WTC11 (cell line): ENCODE results near the gene RNF133. TPM values are rescaled to one million over a fixed set of nuclear protein-coding genes. Genes with fewer than 3 reads are reported as not detected.

Experiments
- ATAC-seq: fragments of 200-7000 bp; cut with Tn5 transposase; 2 replicates; pipeline ENCODE4 v1.10.0; 2021; ENCODE audit warnings: mild to moderate bottlenecking, moderate library complexity
- CTCF ChIA-PET: fragments of 300-600 bp; sonication (Branson Sonifier 250); formaldehyde crosslinking; loops from one replicate; lab custom pipeline; 2021; ENCODE audit warnings: antibody characterized with exemption; lab: Charles Lee
- POLR2A ChIA-PET: fragments of 350-600 bp; sonication (Branson Sonifier 250); formaldehyde crosslinking; loops from one replicate; lab custom pipeline; 2021; ENCODE audit warnings: antibody characterized with exemption; lab: Charles Lee
- DNase-seq: peaks from one replicate; pipeline ENCODE4 v3.0.0; 2021; ENCODE audit warnings: low spot score
- H3K27ac Mint-ChIP-seq: 2 replicates; pipeline ENCODE4 v1.8.0; 2021; ENCODE audit warnings: mixed read lengths
- H3K27me3 Mint-ChIP-seq: 2 replicates; pipeline ENCODE4 v1.8.0; 2021; ENCODE audit warnings: low read depth, mild to moderate bottlenecking, moderate library complexity, mixed read lengths
- H3K36me3 Mint-ChIP-seq: 2 replicates; pipeline ENCODE4 v1.8.0; 2021; ENCODE audit warnings: mixed read lengths
- H3K4me1 Mint-ChIP-seq: 2 replicates; pipeline ENCODE4 v1.8.0; 2022; ENCODE audit warnings: mixed read lengths
- H3K4me3 Mint-ChIP-seq: 2 replicates; pipeline ENCODE4 v1.8.0; 2021; ENCODE audit warnings: mild to moderate bottlenecking, moderate library complexity, mixed read lengths
- H3K9me3 Mint-ChIP-seq: 2 replicates; pipeline ENCODE4 v1.8.0; 2021; ENCODE audit warnings: mixed read lengths
- ARID4B ChIP-seq: sonication (generic); formaldehyde crosslinking; IDR thresholded peaks from 2 replicates; pipeline ENCODE4 v1.8.0; 2023; ENCODE audit warnings: missing genetic modification reagents, mild to moderate bottlenecking, borderline replicate concordance
- CBFB ChIP-seq: sonication (generic); formaldehyde crosslinking; IDR thresholded peaks from 2 replicates; pipeline ENCODE4 v1.8.1; 2022; ENCODE audit warnings: mild to moderate bottlenecking, low read depth, missing genetic modification reagents
- CDX4 ChIP-seq: fragments of 250-450 bp; sonication (Bioruptor Pico); IDR thresholded peaks from 2 replicates; pipeline ENCODE4 v1.9.0; 2021; ENCODE audit warnings: moderate library complexity, mild to moderate bottlenecking, inconsistent platforms, borderline replicate concordance
- ESRRA ChIP-seq: sonication (generic); formaldehyde crosslinking; IDR thresholded peaks from 2 replicates; pipeline ENCODE4 v1.8.1; 2022; ENCODE audit warnings: mild to moderate bottlenecking, missing genetic modification reagents, borderline replicate concordance
- ETV6 ChIP-seq: sonication (generic); formaldehyde crosslinking; IDR thresholded peaks from 2 replicates; pipeline ENCODE4 v1.8.1; 2022; ENCODE audit warnings: mild to moderate bottlenecking, missing genetic modification reagents
- FOXJ3 ChIP-seq: sonication (generic); formaldehyde crosslinking; IDR thresholded peaks from 2 replicates; pipeline ENCODE4 v1.9.0; 2021; ENCODE audit warnings: missing genetic modification reagents, mild to moderate bottlenecking, borderline replicate concordance
- MYBL2 ChIP-seq: sonication (generic); formaldehyde crosslinking; IDR thresholded peaks from 2 replicates; pipeline ENCODE4 v1.8.1; 2023; ENCODE audit warnings: mild to moderate bottlenecking, moderate library complexity, missing genetic modification reagents
- NFATC4 ChIP-seq: fragments of 250-450 bp; sonication (Bioruptor Pico); IDR thresholded peaks from 2 replicates; pipeline ENCODE4 v1.9.0; 2021; ENCODE audit warnings: mild to moderate bottlenecking
- NFYB ChIP-seq: sonication (generic); formaldehyde crosslinking; conservative IDR thresholded peaks from 2 replicates; pipeline ENCODE4 v1.8.0; 2022; ENCODE audit warnings: low read depth, missing genetic modification reagents
- NR2C2 ChIP-seq: sonication (generic); formaldehyde crosslinking; IDR thresholded peaks from 2 replicates; pipeline ENCODE4 v1.8.0; 2022; ENCODE audit warnings: mild to moderate bottlenecking, missing genetic modification reagents
- OVOL2 ChIP-seq: fragments of 250-450 bp; sonication (Bioruptor Pico); IDR thresholded peaks from 2 replicates; pipeline ENCODE4 v1.9.0; 2021; ENCODE audit warnings: mild to moderate bottlenecking, borderline replicate concordance
- RELA ChIP-seq: sonication (generic); formaldehyde crosslinking; IDR thresholded peaks from 2 replicates; pipeline ENCODE4 v1.8.1; 2022; ENCODE audit warnings: missing genetic modification reagents, mild to moderate bottlenecking, borderline replicate concordance
- SOX15 ChIP-seq: fragments of 250-450 bp; sonication (Bioruptor Pico); IDR thresholded peaks from 2 replicates; pipeline ENCODE4 v1.9.0; 2021; ENCODE audit warnings: mild to moderate bottlenecking
- TEAD1 ChIP-seq: sonication (generic); formaldehyde crosslinking; IDR thresholded peaks from 2 replicates; pipeline ENCODE4 v1.8.0; 2022; ENCODE audit warnings: mild to moderate bottlenecking, missing genetic modification reagents
- ZBTB43 ChIP-seq: sonication (generic); formaldehyde crosslinking; IDR thresholded peaks from 2 replicates; pipeline ENCODE4 v1.8.1; 2023; ENCODE audit warnings: mild to moderate bottlenecking, missing genetic modification reagents
- ZNF232 ChIP-seq: sonication (generic); formaldehyde crosslinking; IDR thresholded peaks from 2 replicates; pipeline ENCODE4 v1.8.0; 2022; ENCODE audit warnings: mild to moderate bottlenecking, missing genetic modification reagents
- total RNA-seq: library from RNA; stranded (reverse); gene quantifications from 3 replicates; pipeline ENCODE4 v1.2.3, GENCODE V29; 2021
- TF ChIP-seq, protein P1 (sequence below): sonication (generic); formaldehyde crosslinking; IDR thresholded peaks from 2 replicates; pipeline ENCODE4 v1.8.1; 2023; ENCODE audit warnings: mild to moderate bottlenecking, moderate library complexity, missing genetic modification reagents
- TF ChIP-seq, protein P2 (sequence below): sonication (generic); formaldehyde crosslinking; IDR thresholded peaks from 2 replicates; pipeline ENCODE4 v1.8.0; 2022; ENCODE audit warnings: mild to moderate bottlenecking, missing genetic modification reagents

The RNF133 gene
- total RNA-seq, 1 experiment from 2014 or later = 0.15 TPM

DNA sequence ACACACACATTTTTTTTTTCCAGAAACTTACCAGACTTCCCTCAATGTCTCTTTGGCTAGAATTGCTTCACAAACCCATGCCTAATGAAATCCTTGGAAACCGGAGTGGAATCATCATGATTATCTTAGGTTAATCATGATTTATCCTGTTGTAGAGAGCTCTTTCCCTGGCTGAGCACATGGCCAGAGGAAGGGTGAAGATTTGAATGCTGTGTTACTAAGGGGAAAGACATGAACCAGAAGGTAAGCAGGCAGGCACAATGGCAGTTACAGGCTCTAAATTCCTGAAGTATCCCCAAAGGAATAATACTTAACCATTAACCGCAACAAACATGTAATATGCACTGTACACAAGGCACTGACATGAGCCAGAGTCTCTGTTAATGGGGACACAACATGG lies 7.9 kb upstream of the RNF133 start (continued):
- TF ChIP-seq ZBTB43 (CRISPR knock-in tag) (no peak), NR2C2 (CRISPR knock-in tag) (no peak), NFATC4 (CRISPR knock-in tag) (no peak), ETV6 (CRISPR knock-in tag) (no peak), ESRRA (CRISPR knock-in tag) (no peak), OVOL2 (no peak), NFYB (CRISPR knock-in tag) (no peak), CDX4 (CRISPR knock-in tag) (no peak)
- TF ChIP-seq, all 79 proteins: peak for 0

DNA sequence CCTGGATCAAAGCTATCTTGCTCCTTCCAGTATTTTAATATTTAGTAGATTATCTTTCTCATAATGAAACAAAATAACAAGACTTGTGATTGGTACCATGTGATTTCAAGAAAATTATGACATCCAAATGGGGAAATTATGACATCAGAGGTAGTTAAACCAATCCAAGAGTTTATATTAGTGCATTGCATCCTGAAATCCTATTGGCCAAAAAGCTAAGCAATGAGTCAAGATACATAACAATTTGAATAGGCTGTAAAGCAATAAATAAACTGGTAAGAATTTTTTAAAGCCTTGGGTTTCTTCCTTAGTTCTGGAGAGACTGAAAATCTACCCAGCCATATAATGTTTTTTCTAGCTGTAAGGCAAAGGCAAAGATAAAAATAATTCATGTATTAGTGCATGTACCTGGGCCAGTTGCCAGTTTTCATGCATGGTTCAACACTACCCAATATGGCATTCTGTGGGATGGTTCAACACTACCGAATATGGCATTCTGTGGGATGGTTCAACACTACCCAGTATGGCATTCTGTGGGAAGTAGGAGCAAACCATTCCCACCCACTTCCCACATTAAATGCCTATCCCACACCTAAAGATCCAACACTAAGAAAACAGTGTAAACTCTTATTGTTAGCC lies 4.1 kb upstream of the RNF133 start, which contains the start of gene RNF148:
Gene RNF148, minus strand, starts transcription at position 51 of the 639 bp plus-strand sequence. CDS start 172 bp downstream, outside the sequence.
- Mint-ChIP-seq H3K27ac (no peak within 1 kb of the TSS), H3K27me3 (no peaks in the 10 kb centered on the region)
- TF ChIP-seq FOXJ3 (CRISPR knock-in tag) (no peak), MYBL2 (CRISPR knock-in tag) (no peak), RELA (CRISPR knock-in tag) (no peak), ZBTB43 (CRISPR knock-in tag) (no peak), TEAD1 (CRISPR knock-in tag) (no peak), ARID4B (CRISPR knock-in tag) (no peak), CBFB (CRISPR knock-in tag) (no peak), ZNF232 (CRISPR knock-in tag) (no peak), SOX15 (CRISPR knock-in tag) (no peak)
- TF ChIP-seq, protein P1, sequence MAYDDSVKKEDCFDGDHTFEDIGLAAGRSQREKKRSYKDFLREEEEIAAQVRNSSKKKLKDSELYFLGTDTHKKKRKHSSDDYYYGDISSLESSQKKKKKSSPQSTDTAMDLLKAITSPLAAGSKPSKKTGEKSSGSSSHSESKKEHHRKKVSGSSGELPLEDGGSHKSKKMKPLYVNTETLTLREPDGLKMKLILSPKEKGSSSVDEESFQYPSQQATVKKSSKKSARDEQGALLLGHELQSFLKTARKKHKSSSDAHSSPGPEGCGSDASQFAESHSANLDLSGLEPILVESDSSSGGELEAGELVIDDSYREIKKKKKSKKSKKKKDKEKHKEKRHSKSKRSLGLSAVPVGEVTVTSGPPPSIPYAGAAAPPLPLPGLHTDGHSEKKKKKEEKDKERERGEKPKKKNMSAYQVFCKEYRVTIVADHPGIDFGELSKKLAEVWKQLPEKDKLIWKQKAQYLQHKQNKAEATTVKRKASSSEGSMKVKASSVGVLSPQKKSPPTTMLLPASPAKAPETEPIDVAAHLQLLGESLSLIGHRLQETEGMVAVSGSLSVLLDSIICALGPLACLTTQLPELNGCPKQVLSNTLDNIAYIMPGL (CRISPR knock-in tag) = no peak
- TF ChIP-seq, protein P2, sequence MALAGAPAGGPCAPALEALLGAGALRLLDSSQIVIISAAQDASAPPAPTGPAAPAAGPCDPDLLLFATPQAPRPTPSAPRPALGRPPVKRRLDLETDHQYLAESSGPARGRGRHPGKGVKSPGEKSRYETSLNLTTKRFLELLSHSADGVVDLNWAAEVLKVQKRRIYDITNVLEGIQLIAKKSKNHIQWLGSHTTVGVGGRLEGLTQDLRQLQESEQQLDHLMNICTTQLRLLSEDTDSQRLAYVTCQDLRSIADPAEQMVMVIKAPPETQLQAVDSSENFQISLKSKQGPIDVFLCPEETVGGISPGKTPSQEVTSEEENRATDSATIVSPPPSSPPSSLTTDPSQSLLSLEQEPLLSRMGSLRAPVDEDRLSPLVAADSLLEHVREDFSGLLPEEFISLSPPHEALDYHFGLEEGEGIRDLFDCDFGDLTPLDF = no peak
- TF ChIP-seq, all 79 proteins: peak for 0
- ChIA-PET CTCF (no interaction called here), POLR2A (no interaction called here)
- H3K9me3 Mint-ChIP-seq = no peaks in the 10 kb centered on the region
- peaks cover 6% of the 10 kb centered on the region for H3K4me1 Mint-ChIP-seq
- ATAC-seq = no peak
- no peak within 1 kb of the TSS for H3K4me3 Mint-ChIP-seq
- no peaks in the 10 kb centered on the region for H3K36me3 Mint-ChIP-seq
- no peak for DNase-seq
